ENCODE results near the gene SLC2A4RG. TPM values are rescaled to one million over a fixed set of nuclear protein-coding genes. Genes with fewer than 3 reads are reported as not detected.

Gene SLC2A4RG
- total RNA-seq, 4 donors from 2014 or later = 79.9 to 127 (median 96.2) TPM

GRCh38 chr20:63740627-63741353, 1.2 kb downstream of the SLC2A4RG start:
- TF ChIP-seq CTCF (IDR thresholded peaks at IDR 0.05) (peak in 1 of 3 donors; percentile 38), POLR2A (IDR thresholded peaks at IDR 0.05) (no peak)
- WGBS, 2 donors = 0% methylated on average over 9 to 21 of the region's 29 CpGs
- peak overlapping the region; percentile 37 for H3K4me3 ChIP-seq (ENCODE audit: low read depth, poor library complexity, severe bottlenecking)
- DNase-seq (ENCODE audit: low spot score in 2 of 2) = peak; percentile 89 to 99
- intact Hi-C loops (cut with DNase I; ENCODE audit: low total_unique reads) = no loop called here

GRCh38 chr20:63741354-63741675, 1.7 kb downstream of the SLC2A4RG start:
- intact Hi-C loops (cut with DNase I; ENCODE audit: low total_unique reads) = no loop called here
- 21 to 22% methylated on average over 5 to 6 of the region's 6 CpGs for WGBS, 2 donors
- H3K4me3 ChIP-seq (ENCODE audit: low read depth, poor library complexity, severe bottlenecking) = no peak overlapping the region
- DNase-seq (ENCODE audit: low spot score in 2 of 2) = no peak
- TF ChIP-seq CTCF (IDR thresholded peaks at IDR 0.05) (no peak), POLR2A (IDR thresholded peaks at IDR 0.05) (no peak)

- no peak overlapping the region for H3K4me3 ChIP-seq (ENCODE audit: low read depth, poor library complexity, severe bottlenecking)
- WGBS, 2 donors = 60 to 75% methylated on average over 27 to 28 of the region's 30 CpGs
- peak in 1 of 2 donors; percentile 87 for DNase-seq (ENCODE audit: low spot score in 2 of 2)
- TF ChIP-seq POLR2A (IDR thresholded peaks at IDR 0.05) (no peak), CTCF (IDR thresholded peaks at IDR 0.05) (no peak)
- intact Hi-C loops (cut with DNase I; ENCODE audit: low total_unique reads) = no loop called here
These were observed 2.3 kb downstream of the SLC2A4RG start for GRCh38 chr20:63741676-63742380.

- 89 to 96% methylated on average over 31 to 36 of the region's 37 CpGs for WGBS, 2 donors
- no peak for DNase-seq (ENCODE audit: low spot score in 2 of 2)
- TF ChIP-seq POLR2A (IDR thresholded peaks at IDR 0.05) (no peak), CTCF (IDR thresholded peaks at IDR 0.05) (no peak)
- H3K4me3 ChIP-seq (ENCODE audit: low read depth, poor library complexity, severe bottlenecking) = no peak overlapping the region
- intact Hi-C loops (cut with DNase I; ENCODE audit: low total_unique reads) = no loop called here
These were observed 2.9 kb downstream of the SLC2A4RG start for GRCh38 chr20:63742381-63743024.

GRCh38 chr20:63743210-63743970, 3.8 kb downstream of the SLC2A4RG start:
- DNase-seq (ENCODE audit: low spot score in 2 of 2) = no peak
- H3K4me3 ChIP-seq (ENCODE audit: low read depth, poor library complexity, severe bottlenecking) = no peak overlapping the region
- TF ChIP-seq CTCF (IDR thresholded peaks at IDR 0.05) (no peak), POLR2A (IDR thresholded peaks at IDR 0.05) (no peak)
- 82 to 86% methylated on average over 31 of the region's 31 CpGs for WGBS, 2 donors
- intact Hi-C loops (cut with DNase I; ENCODE audit: low total_unique reads) = no loop called here

All from lower leg skin (tissue), 4 donors.